ENCODE results near the gene NEO1. TPM values are rescaled to one million over a fixed set of nuclear protein-coding genes. Genes with fewer than 3 reads are reported as not detected.

NEO1 gene
- total and polyA plus RNA-seq, 9 of the 15 experiments (the other 6 are each of a cell fraction or from before 2014, with no cell fraction given), result 0.08 to 1.7 (median 0.48) TPM

GRCh38 chr15:73237910-73238309 lies 185.6 kb downstream of the NEO1 start:
- no peaks in the 10 kb centered on the region for H4K20me1 ChIP-seq (replicated peaks; ENCODE audit: control insufficient read depth, insufficient read depth, low read length)
- in situ Hi-C loops (cut with MboI), result no loop called here
- H3K27me3 ChIP-seq (ENCODE audit: control insufficient read depth in 2 of 2, insufficient read depth in 2 of 2, low read length in 2 of 2), result 0 out of 5 replicates have a peak, but pooled peaks cover 0 to 4% of the 10 kb centered on the region in 2 experiments
- BruUV-seq (replicated peaks), result no TSS peak
- H3K4me2 ChIP-seq (ENCODE audit: insufficient read depth, low read length), result no peak overlapping the region
- ATAC-seq (no peak), DNase-seq (ENCODE audit: extremely low read depth in 1 of 4, low spot score in 3 of 4) (no peak), FAIRE-seq (no peak)
- no peaks in the 10 kb centered on the region for H3K4me1 ChIP-seq (replicated peaks in 1 of 2; ENCODE audit: control insufficient read depth in 2 of 2, insufficient read depth in 2 of 2, low read length in 2 of 2)
- H3K36me3 ChIP-seq (ENCODE audit: control insufficient read depth, insufficient read depth, low read length), result no peaks in the 10 kb centered on the region
- H3K9ac ChIP-seq (ENCODE audit: insufficient read depth in 1 of 2, low read depth in 2 of 2, low read length in 2 of 2), result no peak overlapping the region
- no peaks in the 10 kb centered on the region for H3K9me1 ChIP-seq (ENCODE audit: control insufficient read depth, insufficient read depth, low read length)
- CTCF ChIA-PET (ENCODE audit: low intra/inter-chr PET ratio), result interaction anchor here (0.6 to 0.7 kb wide), 2 partner anchors 439 to 622 kb away, joined by 3 to 7 read pairs; no protein-coding TSS in a partner anchor
- POLR2A ChIA-PET, result interaction anchor here (0.7 to 1.3 kb wide), 3 partner anchors 13 to 425 kb away, joined by 3 read pairs; no protein-coding TSS in a partner anchor
- H3K79me2 ChIP-seq (ENCODE audit: control insufficient read depth, insufficient read depth, low read length), result no peaks in the 10 kb centered on the region
- H3K4me3 ChIP-seq, result no peak overlapping the region
- no peak overlapping the region for H2AFZ ChIP-seq (ENCODE audit: low read depth, low read length)
- intact Hi-C loops (cut with micrococcal nuclease), result no loop called here
- H3K9me3 ChIP-seq (replicated peaks; ENCODE audit: control insufficient read depth, insufficient read depth, low read depth, low read length), result no peaks in the 10 kb centered on the region
- WGBS (ENCODE audit: insufficient coverage, low coverage, missing lambda C conversion rate), result 0% methylated on average over 3 of the region's 3 CpGs
- H3K27ac ChIP-seq (ENCODE audit: extremely low read depth, low read depth, low read length), result no peak overlapping the region
- TF ChIP-seq TRIM28 (IDR thresholded peaks at IDR 0.05) (no peak), ZNF592 (IDR thresholded peaks at IDR 0.05) (no peak), POLR2AphosphoS5 (IDR thresholded peaks at IDR 0.05; ENCODE audit: control insufficient read depth, insufficient read depth, low read depth, low read length) (no peak), ZNF239 (CRISPR knock-in tag; IDR thresholded peaks at IDR 0.05) (no peak), ZNF551 (CRISPR knock-in tag; IDR thresholded peaks at IDR 0.05) (no peak), PTRF (tag; IDR thresholded peaks at IDR 0.05) (no peak), FIP1L1 (IDR thresholded peaks at IDR 0.05; ENCODE audit: low read depth, low read length, poor library complexity, severe bottlenecking) (no peak), DPF2 (IDR thresholded peaks at IDR 0.05) (no peak), EP400 (IDR thresholded peaks at IDR 0.05) (no peak), SP1 (CRISPR knock-in tag; IDR thresholded peaks at IDR 0.05) (no peak), CHD2 (IDR thresholded peaks at IDR 0.05; ENCODE audit: low read depth, low read length) (no peak), SRF (CRISPR knock-in tag; IDR thresholded peaks at IDR 0.05) (no peak), ZNF24 (IDR thresholded peaks at IDR 0.05) (no peak)
- TF ChIP-seq, protein P1, sequence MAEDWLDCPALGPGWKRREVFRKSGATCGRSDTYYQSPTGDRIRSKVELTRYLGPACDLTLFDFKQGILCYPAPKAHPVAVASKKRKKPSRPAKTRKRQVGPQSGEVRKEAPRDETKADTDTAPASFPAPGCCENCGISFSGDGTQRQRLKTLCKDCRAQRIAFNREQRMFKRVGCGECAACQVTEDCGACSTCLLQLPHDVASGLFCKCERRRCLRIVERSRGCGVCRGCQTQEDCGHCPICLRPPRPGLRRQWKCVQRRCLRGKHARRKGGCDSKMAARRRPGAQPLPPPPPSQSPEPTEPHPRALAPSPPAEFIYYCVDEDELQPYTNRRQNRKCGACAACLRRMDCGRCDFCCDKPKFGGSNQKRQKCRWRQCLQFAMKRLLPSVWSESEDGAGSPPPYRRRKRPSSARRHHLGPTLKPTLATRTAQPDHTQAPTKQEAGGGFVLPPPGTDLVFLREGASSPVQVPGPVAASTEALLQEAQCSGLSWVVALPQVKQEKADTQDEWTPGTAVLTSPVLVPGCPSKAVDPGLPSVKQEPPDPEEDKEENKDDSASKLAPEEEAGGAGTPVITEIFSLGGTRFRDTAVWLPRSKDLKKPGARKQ (CRISPR knock-in tag; IDR thresholded peaks at IDR 0.05), result no peak
- TF ChIP-seq, protein P2, sequence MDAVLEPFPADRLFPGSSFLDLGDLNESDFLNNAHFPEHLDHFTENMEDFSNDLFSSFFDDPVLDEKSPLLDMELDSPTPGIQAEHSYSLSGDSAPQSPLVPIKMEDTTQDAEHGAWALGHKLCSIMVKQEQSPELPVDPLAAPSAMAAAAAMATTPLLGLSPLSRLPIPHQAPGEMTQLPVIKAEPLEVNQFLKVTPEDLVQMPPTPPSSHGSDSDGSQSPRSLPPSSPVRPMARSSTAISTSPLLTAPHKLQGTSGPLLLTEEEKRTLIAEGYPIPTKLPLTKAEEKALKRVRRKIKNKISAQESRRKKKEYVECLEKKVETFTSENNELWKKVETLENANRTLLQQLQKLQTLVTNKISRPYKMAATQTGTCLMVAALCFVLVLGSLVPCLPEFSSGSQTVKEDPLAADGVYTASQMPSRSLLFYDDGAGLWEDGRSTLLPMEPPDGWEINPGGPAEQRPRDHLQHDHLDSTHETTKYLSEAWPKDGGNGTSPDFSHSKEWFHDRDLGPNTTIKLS (IDR thresholded peaks at IDR 0.05; ENCODE audit: borderline replicate concordance, low read depth), result no peak
